D721Med (cell line): Measurements from ENCODE around the gene IMMP2L.

Experiments used
- DNase-seq: peaks from one replicate; pipeline ENCODE4 v3.0.0; 2011; ENCODE audit warnings: low spot score; ENCODE audit not compliant: insufficient read length
- FAIRE-seq: peaks from 2 replicates; lab custom pipeline; 2011; peaks lifted over from hg19 to GRCh38; lab: Jason Lieb, UNC
- CTCF ChIP-seq: IDR thresholded peaks from 2 replicates; pipeline ENCODE4 v1.5.1; 2012; ENCODE audit warnings: mild to moderate bottlenecking, control low read depth; ENCODE audit not compliant: insufficient read depth; ENCODE audit errors: missing control alignments

The IMMP2L gene

DNA sequence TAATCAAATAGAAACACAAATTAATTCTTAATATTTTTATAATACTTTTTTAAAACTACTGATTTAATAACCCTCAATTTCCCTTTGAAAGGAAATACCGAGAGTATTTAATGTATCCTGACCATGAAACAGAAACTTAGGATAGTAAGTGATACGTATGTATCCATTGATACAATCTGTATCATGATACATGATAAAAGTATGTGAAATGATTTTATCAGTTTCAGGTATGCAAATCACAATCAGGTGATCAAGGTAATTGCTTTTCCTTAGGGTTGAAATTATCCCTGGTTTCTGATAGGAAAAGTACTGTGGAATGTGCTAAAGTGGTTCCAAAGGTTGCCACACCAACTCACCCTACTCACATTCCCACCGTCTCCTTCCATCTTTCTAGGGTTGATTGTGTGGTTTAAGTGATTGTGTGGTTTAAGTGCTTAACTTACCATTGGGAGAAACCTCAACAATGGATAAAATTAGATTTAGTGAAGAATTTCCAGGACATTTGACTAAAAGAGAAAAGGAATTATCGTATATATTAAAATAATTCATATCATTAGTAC lies 333.0 kb downstream of the IMMP2L start:
- no peak for FAIRE-seq
- TF ChIP-seq CTCF, result no peak
- DNase-seq, result no peak

GRCh38 chr7:111228437-111228836 lies 333.9 kb downstream of the IMMP2L start:
- no peak for FAIRE-seq
- no peak for DNase-seq
- no peak for TF ChIP-seq CTCF

DNA sequence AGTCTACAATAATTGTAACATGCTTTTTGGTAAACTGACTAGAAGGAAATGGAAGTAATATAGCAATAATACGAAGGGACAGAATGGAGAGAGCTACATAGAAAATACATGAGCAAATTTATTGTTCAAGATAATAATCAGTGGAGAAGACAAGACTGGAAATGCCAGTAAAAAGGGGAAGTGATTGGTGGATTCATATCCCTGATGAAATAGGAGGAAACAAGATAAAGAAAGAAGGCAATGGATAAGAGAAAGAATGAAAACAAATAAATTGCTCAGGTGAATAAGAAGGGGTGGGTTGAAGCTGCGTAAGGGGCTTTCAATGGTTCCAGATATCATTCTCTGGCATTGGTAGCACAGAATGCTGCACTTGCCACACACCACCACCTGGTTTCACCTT lies 335.5 kb downstream of the IMMP2L start:
- TF ChIP-seq CTCF, result no peak
- DNase-seq (no peak), FAIRE-seq (no peak)

- no peak for FAIRE-seq
- no peak for DNase-seq
- TF ChIP-seq CTCF, result no peak
These were observed 337.7 kb downstream of the IMMP2L start for GRCh38 chr7:111224354-111225231.

DNA sequence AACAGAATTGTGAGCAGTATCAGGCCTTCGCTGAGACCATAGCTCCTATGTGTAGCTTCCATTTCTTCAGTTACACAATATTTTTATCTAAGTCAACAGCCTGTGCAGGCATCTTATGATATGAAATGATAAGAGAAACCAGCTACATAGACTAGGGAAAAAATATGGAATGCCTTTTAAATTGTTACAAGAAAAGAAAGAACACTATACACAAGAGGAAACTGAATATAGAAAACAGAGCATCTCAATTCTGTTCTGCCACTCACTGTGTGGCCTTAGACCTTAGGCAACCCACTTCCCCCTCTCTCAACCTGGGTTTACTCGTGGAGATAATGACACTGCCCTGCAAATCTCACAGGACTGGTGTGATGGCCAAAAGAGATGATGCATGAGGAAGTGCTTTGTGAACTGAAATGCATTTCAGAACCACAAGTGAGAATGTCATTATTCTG lies 338.5 kb downstream of the IMMP2L start:
- no peak for TF ChIP-seq CTCF
- DNase-seq, result no peak
- no peak for FAIRE-seq

DNA sequence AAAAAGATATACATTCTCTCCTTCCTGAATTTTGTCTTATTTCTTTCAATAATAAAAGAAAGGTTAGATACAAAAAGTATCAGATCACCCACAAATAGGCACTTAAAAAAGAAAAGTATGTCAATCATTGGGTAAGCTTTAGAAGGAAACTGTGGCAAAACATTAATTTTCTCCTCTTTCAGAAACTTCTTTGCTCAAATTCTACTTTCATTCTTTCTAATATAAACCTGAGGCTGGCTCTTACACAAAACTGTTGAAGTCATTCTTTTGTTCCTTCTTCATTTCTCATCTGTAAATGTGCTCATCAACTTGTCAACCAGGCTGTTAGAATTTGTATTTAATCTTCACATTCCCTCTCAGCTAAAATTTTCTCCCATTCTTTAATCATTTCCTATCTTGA lies 346.7 kb downstream of the IMMP2L start:
- FAIRE-seq, result no peak
- no peak for DNase-seq
- TF ChIP-seq CTCF, result no peak
